ENCODE results near the gene GCHFR.

Gene GCHFR

DNA sequence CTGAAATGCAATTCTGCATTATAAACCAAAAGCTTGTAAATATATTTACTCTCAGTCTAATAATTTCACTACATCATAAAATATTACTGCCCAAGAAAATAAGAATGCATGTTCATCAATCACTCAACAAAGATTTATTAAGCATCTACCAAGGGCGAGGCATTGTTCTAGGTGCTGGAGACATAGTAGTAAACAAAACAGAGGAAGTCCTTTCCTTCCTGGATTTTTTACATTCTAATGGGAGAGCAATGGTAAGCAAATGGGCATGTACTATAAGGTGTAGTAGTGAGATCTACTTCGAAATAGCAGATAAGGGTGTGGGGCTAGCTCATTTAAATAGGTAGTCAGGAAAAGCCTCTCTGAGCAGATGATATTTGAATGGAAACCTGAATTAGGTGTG is 32.2 kb downstream of the GCHFR start:
- peak overlapping the region; percentile 16; the same call in 1 of the 2 replicates for H3K27ac ChIP-seq (replicated peaks)

DNA sequence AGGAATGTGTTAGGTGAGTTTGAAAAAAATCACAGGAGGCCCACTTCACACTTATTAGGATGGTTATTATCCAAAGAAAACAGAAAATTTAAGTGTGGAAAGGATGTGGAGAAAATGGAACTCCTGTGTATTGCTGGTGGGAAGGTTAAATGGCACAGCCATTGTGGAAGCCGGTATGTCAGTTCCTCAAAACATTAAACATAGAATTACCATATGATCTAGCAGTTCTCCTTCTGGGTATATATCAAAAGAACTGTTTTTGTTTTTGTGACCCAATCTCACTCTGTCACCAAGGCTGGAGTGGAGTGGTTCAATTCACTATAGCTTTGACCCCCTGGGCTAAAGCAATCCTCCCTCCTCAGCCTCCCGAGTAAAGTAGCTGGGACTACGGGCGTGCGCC is 32.6 kb downstream of the GCHFR start:
- no peak for DNase-seq (ENCODE audit: low read depth in 1 of 2, low spot score in 1 of 2)
- H3K27ac ChIP-seq (replicated peaks) = no peak overlapping the region
- no peak overlapping the region for H3K4me3 ChIP-seq (replicated peaks; ENCODE audit: insufficient read depth, low read length)

More for the DNA sequence above, 32.2 kb downstream of the GCHFR start:
- no peak overlapping the region for H3K4me3 ChIP-seq (replicated peaks; ENCODE audit: insufficient read depth, low read length)
- no peaks in the 10 kb centered on the region for H3K27me3 ChIP-seq (ENCODE audit: insufficient read depth, poor library complexity, severe bottlenecking)
- no peak for DNase-seq (ENCODE audit: low read depth in 1 of 2, low spot score in 1 of 2)
- TF ChIP-seq, protein P1, sequence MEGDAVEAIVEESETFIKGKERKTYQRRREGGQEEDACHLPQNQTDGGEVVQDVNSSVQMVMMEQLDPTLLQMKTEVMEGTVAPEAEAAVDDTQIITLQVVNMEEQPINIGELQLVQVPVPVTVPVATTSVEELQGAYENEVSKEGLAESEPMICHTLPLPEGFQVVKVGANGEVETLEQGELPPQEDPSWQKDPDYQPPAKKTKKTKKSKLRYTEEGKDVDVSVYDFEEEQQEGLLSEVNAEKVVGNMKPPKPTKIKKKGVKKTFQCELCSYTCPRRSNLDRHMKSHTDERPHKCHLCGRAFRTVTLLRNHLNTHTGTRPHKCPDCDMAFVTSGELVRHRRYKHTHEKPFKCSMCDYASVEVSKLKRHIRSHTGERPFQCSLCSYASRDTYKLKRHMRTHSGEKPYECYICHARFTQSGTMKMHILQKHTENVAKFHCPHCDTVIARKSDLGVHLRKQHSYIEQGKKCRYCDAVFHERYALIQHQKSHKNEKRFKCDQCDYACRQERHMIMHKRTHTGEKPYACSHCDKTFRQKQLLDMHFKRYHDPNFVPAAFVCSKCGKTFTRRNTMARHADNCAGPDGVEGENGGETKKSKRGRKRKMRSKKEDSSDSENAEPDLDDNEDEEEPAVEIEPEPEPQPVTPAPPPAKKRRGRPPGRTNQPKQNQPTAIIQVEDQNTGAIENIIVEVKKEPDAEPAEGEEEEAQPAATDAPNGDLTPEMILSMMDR (IDR thresholded peaks at IDR 0.05; ENCODE audit: insufficient read depth, low read length) = no peak
- TF ChIP-seq GABPA (IDR thresholded peaks at IDR 0.05; ENCODE audit: low read depth) (no peak), POLR2AphosphoS5 (IDR thresholded peaks at IDR 0.05; ENCODE audit: low read depth) (no peak), SPI1 (IDR thresholded peaks at IDR 0.05; ENCODE audit: borderline replicate concordance, low read depth) (no peak)
- TF ChIP-seq, protein P2, sequence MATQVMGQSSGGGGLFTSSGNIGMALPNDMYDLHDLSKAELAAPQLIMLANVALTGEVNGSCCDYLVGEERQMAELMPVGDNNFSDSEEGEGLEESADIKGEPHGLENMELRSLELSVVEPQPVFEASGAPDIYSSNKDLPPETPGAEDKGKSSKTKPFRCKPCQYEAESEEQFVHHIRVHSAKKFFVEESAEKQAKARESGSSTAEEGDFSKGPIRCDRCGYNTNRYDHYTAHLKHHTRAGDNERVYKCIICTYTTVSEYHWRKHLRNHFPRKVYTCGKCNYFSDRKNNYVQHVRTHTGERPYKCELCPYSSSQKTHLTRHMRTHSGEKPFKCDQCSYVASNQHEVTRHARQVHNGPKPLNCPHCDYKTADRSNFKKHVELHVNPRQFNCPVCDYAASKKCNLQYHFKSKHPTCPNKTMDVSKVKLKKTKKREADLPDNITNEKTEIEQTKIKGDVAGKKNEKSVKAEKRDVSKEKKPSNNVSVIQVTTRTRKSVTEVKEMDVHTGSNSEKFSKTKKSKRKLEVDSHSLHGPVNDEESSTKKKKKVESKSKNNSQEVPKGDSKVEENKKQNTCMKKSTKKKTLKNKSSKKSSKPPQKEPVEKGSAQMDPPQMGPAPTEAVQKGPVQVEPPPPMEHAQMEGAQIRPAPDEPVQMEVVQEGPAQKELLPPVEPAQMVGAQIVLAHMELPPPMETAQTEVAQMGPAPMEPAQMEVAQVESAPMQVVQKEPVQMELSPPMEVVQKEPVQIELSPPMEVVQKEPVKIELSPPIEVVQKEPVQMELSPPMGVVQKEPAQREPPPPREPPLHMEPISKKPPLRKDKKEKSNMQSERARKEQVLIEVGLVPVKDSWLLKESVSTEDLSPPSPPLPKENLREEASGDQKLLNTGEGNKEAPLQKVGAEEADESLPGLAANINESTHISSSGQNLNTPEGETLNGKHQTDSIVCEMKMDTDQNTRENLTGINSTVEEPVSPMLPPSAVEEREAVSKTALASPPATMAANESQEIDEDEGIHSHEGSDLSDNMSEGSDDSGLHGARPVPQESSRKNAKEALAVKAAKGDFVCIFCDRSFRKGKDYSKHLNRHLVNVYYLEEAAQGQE (IDR thresholded peaks at IDR 0.05; ENCODE audit: insufficient replicate concordance, low read depth) = no peak

DNA sequence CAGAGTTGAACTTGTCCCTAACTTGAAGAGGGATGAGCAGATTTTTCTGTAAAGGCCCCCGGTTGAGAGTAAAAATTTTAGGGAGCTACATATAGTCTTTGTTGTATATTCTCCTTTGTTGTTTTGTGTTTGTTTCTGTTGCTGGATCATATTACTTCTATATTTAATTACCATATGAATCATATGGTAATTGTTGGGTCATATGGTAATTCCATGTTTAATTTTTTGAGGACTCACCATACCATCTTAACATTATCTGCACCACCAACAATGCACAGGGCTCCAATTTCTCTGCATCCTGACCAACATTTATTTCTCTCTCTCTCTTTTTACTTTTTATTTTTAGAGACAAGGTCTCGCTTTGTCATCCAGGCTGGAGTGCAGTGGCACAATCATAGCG is 35.7 kb downstream of the GCHFR start:
- TF ChIP-seq POLR2AphosphoS5 (IDR thresholded peaks at IDR 0.05; ENCODE audit: low read depth) (no peak), SPI1 (IDR thresholded peaks at IDR 0.05; ENCODE audit: borderline replicate concordance, low read depth) (no peak)
- no peak overlapping the region for H3K27ac ChIP-seq (replicated peaks)
- DNase-seq (ENCODE audit: low read depth in 1 of 2, low spot score in 1 of 2) = no peak
- H3K27me3 ChIP-seq (ENCODE audit: insufficient read depth, poor library complexity, severe bottlenecking) = no peaks in the 10 kb centered on the region
- no peak overlapping the region for H3K4me3 ChIP-seq (replicated peaks; ENCODE audit: insufficient read depth, low read length)

More for the DNA sequence above, 32.6 kb downstream of the GCHFR start:
- TF ChIP-seq GABPA (IDR thresholded peaks at IDR 0.05; ENCODE audit: low read depth) = no peak
- TF ChIP-seq, protein P1 (IDR thresholded peaks at IDR 0.05; ENCODE audit: insufficient read depth, low read length) = no peak
- no peak for TF ChIP-seq POLR2AphosphoS5 (IDR thresholded peaks at IDR 0.05; ENCODE audit: low read depth)
- TF ChIP-seq SPI1 (IDR thresholded peaks at IDR 0.05; ENCODE audit: borderline replicate concordance, low read depth) = peak; percentile 72; the same call in 1 of the 2 replicates
- TF ChIP-seq, protein P2 (IDR thresholded peaks at IDR 0.05; ENCODE audit: insufficient replicate concordance, low read depth) = no peak
- no peaks in the 10 kb centered on the region for H3K27me3 ChIP-seq (ENCODE audit: insufficient read depth, poor library complexity, severe bottlenecking)

DNA sequence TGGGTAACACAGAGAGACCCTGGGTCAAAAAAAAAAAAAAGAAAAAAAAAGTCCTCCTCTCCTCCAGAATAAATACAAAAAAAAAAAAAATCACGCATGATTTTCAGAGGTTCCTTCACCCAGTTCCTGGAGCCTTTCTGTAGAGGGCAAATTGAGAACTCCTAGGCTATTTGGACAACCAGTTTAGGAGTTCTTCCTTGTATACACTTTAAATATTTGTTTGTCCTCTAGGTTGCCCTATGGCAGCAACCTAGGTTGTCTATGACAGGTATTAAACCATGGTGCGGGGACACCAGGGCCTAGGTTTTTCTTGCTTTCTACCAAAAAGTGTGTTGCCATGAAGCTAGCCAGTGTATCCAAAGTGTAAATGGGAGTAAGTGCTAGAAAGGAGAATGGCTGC is 39.2 kb downstream of the GCHFR start:
- DNase-seq (ENCODE audit: low read depth in 1 of 2, low spot score in 1 of 2) = no peak
- Histone ChIP-seq H3K27me3 (ENCODE audit: insufficient read depth, poor library complexity, severe bottlenecking) (no peaks in the 10 kb centered on the region), H3K4me3 (replicated peaks; ENCODE audit: insufficient read depth, low read length) (no peak overlapping the region), H3K27ac (replicated peaks) (no peak overlapping the region)
- TF ChIP-seq, protein P1 (IDR thresholded peaks at IDR 0.05; ENCODE audit: insufficient read depth, low read length) = no peak
- no peak for TF ChIP-seq SPI1 (IDR thresholded peaks at IDR 0.05; ENCODE audit: borderline replicate concordance, low read depth)
- no peak for TF ChIP-seq GABPA (IDR thresholded peaks at IDR 0.05; ENCODE audit: low read depth)
- no peak for TF ChIP-seq POLR2AphosphoS5 (IDR thresholded peaks at IDR 0.05; ENCODE audit: low read depth)
- TF ChIP-seq, protein P2 (IDR thresholded peaks at IDR 0.05; ENCODE audit: insufficient replicate concordance, low read depth) = no peak

Data from HL-60 (cell line).